C4-2B (cell line): ENCODE data around the gene CEMIP.
"Not testable (repeated sequence)": the region's sequence is repeated elsewhere in the genome, so short reads cannot be mapped to it uniquely, and the experiment has no call there.

Source experiments
- ZFX ChIP-seq: fragments of 450-650 bp; IDR thresholded peaks from 2 replicates; pipeline ENCODE4 v1.6.1; 2017
- TF ChIP-seq, protein P1 (sequence below): fragments of 450-650 bp; conservative IDR thresholded peaks from 2 replicates; pipeline ENCODE4 v1.5.1; 2017; ENCODE audit warnings: mild to moderate bottlenecking

DNA sequence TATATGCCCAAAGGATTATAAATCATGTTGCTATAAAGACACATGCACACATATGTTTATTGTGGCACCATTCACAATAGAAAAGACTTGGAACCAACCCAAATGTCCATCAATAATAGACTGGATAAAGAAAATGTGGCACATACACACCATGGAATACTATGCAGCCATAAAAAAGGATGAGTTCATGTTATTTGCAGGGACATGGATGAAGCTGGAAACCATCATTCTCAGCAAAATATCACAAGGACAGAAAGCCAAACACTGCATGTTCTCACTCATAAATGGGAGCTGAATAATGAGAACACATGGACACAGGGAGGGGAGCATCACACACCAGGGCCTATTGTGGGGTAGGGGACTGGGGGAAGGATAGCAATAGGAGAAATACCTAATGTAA lies 186.3 kb downstream of the CEMIP start:
- TF ChIP-seq, protein P1, sequence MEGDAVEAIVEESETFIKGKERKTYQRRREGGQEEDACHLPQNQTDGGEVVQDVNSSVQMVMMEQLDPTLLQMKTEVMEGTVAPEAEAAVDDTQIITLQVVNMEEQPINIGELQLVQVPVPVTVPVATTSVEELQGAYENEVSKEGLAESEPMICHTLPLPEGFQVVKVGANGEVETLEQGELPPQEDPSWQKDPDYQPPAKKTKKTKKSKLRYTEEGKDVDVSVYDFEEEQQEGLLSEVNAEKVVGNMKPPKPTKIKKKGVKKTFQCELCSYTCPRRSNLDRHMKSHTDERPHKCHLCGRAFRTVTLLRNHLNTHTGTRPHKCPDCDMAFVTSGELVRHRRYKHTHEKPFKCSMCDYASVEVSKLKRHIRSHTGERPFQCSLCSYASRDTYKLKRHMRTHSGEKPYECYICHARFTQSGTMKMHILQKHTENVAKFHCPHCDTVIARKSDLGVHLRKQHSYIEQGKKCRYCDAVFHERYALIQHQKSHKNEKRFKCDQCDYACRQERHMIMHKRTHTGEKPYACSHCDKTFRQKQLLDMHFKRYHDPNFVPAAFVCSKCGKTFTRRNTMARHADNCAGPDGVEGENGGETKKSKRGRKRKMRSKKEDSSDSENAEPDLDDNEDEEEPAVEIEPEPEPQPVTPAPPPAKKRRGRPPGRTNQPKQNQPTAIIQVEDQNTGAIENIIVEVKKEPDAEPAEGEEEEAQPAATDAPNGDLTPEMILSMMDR: not testable (repeated sequence)
- TF ChIP-seq ZFX: not testable (repeated sequence)
